ENCODE data around the gene B3GAT3.
"Not testable (repeated sequence)": the region's sequence is repeated elsewhere in the genome, so short reads cannot be mapped to it uniquely, and the experiment has no call there.

Gene B3GAT3

DNA sequence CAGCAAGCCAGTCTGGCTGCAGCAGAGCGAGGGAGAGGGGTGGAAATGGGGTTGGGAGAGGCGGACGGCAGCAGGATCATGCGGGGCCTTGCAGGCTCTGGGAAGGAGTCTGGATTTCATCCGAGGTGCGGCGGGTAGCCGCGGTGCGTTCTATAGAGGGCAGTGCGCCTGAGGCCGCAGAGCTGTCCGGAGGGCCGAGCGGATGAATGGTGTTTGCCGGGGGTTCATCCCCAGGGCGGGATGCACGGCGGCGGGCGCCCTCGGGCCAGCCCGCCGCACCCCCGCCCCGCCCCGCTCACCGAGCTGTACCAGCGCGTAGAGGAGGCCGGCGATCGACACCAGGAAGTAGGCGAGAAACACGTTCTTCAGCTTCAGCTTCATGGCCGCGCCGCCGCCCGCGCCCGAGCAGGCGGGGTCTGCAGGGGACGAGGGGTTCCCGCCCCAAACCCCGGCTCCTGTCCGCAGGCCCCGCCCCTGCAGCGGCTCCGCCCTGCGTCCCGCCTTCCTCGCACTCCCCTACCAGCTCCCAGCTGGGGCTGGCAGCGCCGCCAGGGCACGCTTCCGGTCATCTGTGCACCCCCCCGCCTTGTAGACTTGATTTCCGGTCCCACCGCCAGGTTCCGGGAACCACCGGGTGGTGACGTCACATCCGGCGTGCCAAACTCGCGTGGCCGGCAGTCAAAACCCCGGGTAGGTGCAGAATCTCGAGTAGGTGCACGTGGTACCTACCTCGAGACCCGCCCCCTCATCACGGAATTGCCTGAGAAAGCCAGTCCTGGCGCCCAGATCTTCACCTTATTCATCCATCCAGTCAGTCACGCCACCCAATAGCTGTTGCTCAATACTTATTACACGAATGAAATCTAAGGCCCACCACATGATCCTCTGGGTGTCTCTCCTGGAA, at the start of gene B3GAT3:
Gene B3GAT3 (minus strand): TSS at position 420 of the 904 bp plus-strand sequence. CDS start 39 bp downstream, at position 381.
- peak; percentile 94 for DNase-seq

- no peak for DNase-seq
Measured at GRCh38 chr11:62671236-62671607, 49.4 kb upstream of the B3GAT3 start.

DNA sequence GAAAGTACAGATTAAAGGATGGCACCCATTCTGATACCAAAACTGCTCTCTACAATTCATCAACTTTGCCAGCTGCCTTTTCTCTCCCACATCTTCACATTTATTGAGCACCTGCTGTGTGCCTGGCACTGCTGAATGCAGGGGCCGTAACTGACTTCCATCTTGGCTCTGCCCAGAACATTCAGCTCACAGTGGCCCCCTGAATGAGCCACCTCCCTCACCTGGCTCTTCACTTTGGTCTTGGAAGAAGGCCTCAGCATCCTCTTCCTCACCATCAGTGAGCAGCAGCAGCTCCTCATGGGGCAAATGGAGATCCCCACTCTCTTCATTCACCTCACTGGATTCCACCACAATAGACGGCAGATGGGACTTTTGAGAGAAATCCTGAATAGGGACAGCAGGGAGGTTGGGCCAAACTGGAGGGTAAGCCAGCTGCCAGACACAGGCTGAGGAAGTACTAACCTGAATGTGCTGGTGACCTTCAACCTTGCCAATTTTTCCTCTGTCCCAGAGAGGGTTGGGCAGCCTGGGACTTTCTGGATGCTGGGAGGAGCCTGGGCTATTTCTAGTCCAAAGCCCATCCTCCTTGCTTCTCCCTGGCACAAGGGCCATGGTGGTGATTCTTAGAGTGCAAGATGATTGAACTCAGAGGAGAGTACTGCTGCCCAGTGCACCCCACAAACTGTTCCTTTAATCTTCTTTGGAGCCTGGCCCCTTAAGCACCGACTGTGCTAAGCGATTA, 47.8 kb upstream of the B3GAT3 start:
- no peak for DNase-seq

- no peak for DNase-seq
Measured at GRCh38 chr11:62667460-62667859, 45.7 kb upstream of the B3GAT3 start.

GRCh38 chr11:62666259-62666926, 44.6 kb upstream of the B3GAT3 start:
- no peak for DNase-seq

GRCh38 chr11:62665599-62666258, 43.9 kb upstream of the B3GAT3 start:
- no peak for DNase-seq

- DNase-seq = peak; percentile 77
Measured at GRCh38 chr11:62665075-62665598, 43.4 kb upstream of the B3GAT3 start, which contains the start of the genes C11orf98 and CSKMT. Gene C11orf98, minus strand, starts transcription at chr11:62665210. Its CDS starts 41 bp downstream, at chr11:62665169. Gene CSKMT, plus strand, starts transcription at chr11:62665312. Its CDS starts 568 bp downstream, at chr11:62665880.

DNA sequence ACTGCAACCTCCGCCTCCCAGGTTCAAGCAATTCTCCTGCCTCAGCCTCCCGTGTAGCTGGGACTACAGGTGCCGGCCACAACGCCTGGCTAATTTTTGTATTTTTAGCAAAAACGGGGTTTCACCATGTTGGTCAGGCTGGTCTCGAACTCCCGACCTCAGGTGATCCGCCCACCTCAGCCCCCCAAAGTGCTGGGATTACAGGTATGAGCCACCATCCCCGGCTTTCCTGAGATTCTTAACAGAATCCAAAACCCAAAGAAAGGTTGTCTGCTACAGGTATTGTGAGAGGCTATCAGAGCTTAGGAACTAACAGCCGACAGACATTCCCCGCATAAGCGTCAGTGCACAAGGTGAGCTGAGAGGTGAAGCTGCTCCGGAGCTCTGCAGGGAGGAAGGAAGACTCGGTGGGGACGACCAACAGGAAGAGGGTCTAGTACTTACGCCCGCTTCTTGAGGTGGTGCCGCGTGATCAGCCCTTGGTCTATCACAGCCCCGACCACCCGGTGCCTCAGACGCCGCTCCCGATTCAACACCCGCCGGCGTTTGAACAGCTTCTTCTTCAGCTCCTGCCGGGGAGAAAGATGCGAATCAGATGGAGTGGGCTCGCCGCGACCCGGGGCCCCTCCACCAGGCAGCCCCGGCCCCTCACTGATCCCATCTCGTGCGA, 42.8 kb upstream of the B3GAT3 start:
- no peak for DNase-seq

- no peak for DNase-seq
Measured at GRCh38 chr11:62656796-62657429, 35.1 kb upstream of the B3GAT3 start.

DNA sequence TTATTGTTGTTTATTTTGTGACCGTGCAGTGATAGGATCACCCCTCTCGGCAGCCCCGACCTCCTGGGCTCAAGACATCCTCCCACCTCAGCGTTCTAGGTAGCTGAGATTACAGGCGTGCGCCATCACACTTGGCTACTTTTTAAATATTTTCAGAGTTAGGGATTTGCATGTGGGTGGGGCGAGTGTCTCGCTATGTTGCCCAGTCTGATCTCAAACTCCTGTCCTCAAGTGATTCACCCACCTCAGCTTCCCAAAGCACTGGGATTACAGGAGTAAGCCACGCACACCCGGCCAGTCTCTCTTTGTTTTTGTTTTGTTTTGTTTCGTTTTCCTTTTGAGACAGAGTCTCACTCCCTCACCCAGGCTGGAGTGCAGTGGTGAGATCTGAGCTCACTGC, 32.5 kb upstream of the B3GAT3 start:
- DNase-seq = no peak

- DNase-seq = no peak
Measured at GRCh38 chr11:62652161-62653006, 30.6 kb upstream of the B3GAT3 start.

DNA sequence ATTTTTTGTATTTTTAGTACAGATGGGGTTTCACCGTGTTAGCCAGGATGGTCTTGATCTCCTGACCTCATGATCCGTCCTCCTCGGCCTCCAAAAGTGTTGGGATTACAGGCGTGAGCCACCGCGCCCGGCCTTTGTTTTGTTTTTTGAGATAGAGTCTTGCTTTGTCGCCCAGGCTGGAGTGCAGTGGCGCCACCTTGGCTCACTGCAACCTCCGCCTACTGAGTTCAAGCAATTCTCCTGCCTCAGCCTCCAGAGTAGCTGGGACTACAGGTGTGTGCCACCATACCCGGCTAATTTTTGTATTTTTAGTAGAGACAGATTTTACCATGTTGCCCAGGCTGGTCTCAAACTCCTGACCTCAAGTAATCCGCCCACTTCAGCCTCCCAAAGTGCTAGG, 28.5 kb upstream of the B3GAT3 start:
- DNase-seq = not testable (repeated sequence)

GRCh38 chr11:62649486-62649885, 27.7 kb upstream of the B3GAT3 start:
- DNase-seq = no peak

DNA sequence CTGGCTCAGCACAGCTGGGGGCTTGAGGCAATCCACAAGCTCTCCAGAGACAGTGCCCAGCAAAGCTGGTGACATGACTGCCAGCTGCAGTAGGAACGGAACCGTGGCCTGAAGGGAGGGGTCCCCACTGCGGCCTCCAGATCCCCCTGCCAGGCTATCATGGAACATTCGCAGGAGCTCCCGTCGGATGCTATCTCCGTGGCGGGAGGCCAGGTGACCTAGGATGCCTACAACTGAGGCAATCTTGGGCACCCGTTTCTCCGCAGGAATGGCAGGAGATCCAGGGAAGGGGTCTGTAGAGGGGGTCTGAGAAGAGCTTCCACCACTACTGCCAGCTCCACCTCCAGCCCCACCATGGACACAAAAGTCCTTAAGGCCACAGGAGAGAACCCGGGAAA, 27.2 kb upstream of the B3GAT3 start:
- no peak for DNase-seq

GRCh38 chr11:62648185-62648966, 26.6 kb upstream of the B3GAT3 start:
- no peak for DNase-seq

DNA sequence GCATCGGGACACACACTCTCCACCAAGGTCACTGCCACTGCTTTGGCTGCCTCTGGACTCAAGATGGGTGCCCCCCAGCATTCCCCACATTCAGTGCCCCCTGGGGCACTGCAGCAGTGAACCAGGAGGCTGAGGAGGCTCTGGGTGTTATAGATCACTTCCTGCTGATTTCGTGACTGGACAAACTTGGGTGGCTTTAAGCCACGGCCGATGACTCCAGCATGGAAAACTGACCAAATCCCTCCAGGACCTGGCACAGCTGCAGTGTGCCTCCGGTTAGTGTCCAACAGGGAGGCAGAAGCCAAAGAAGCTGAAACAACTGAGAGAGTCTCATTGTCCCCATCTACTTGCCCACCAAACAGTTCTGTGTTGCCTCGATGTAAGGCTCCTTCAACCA, 25.8 kb upstream of the B3GAT3 start:
- no peak for DNase-seq

- no peak for DNase-seq
Measured at GRCh38 chr11:62646825-62647608, 25.2 kb upstream of the B3GAT3 start.

DNA sequence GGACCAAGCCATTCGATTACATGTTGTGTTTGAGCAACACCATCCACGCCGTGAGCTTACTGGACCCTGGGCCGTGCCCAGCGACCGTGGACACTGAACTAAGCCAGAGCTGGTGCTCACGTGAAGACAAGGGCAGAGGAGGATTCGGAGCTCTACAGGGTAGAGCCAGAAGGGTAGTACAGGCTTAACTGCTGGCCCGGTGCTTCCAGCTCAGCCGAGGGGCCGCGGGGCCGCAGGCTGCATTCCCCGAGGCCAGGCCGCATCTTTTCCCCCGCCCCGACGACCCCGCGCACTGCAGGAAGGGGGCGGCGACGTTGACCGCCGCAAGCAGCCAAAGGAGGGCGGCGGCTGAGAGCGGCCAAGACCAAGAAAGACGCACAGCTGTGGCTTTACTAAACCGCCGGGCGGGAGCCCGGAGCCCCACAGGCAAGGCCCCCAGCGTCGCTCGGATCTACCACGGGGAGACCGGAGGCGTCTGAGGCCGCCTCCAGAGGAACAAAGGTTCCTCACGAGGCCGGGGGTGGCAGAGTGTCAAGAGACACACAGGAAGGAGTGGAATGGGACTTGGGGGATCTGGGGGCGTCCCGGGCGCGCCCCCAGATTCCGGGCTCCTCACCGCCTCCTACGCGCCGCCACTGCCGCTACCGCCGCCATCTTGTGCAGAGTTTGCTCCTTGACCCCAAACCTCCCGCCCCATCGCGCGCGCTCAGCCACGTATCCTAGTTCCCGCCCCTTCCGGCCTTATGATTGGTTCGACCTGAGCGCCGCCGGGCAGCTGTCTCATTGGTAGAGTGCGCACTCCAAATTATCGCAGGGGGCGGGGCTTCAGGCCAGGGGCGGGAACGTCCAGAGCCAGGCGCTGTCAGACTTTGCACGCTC, 24.4 kb upstream of the B3GAT3 start, which contains the start of gene GANAB:
Gene GANAB (minus strand): TSS at position 668 of the 879 bp plus-strand sequence. CDS start 14 bp downstream, at position 654.
- DNase-seq = peak; percentile 97
